Peyer's patch (tissue), 4 donors: ENCODE measurements around the gene SZRD1. TPM values are rescaled to one million over a fixed set of nuclear protein-coding genes. Genes with fewer than 3 reads are reported as not detected.

Experiments used
- DNase-seq, 3 donors: peaks; one replicate each; pipeline ENCODE4 v3.0.0-alpha.2; 2017 to 2019
- H3K27ac ChIP-seq, 4 donors: fragments of 200-600 bp; sonication (generic); one replicate each; pipeline ENCODE4 v1.5.1; 2016 to 2019
- H3K27me3 ChIP-seq, 2 donors: fragments of 200-600 bp; sonication (generic); one replicate each; pipeline ENCODE4 v1.5.1; 2019
- H3K36me3 ChIP-seq, 3 donors: fragments of 200-600 bp; sonication (generic); one replicate each; pipeline ENCODE4 v1.5.1; 2016 to 2019
- H3K4me1 ChIP-seq, 4 donors: fragments of 200-600 bp; sonication (generic); one replicate each; pipeline ENCODE4 v1.5.1; 2016 to 2019
- H3K4me3 ChIP-seq, 4 donors: fragments of 200-600 bp; sonication (generic); 1 replicate in 3 of 4; 2 replicates in 1 of 4; pipeline ENCODE4 v1.5.1; 2016 to 2019; ENCODE audit warnings: mild to moderate bottlenecking in 1 of 4
- H3K9me3 ChIP-seq, 4 donors: fragments of 200-600 bp; sonication (generic); one replicate each; pipeline ENCODE4 v1.5.1; 2016 to 2019; ENCODE audit warnings: mild to moderate bottlenecking in 1 of 4
- POLR2A ChIP-seq, 2 donors: fragments of 450-650 bp; IDR thresholded peaks; one replicate each; pipeline ENCODE4 v1.5.1; 2017; ENCODE audit warnings: antibody characterized with exemption in 2 of 2, mild to moderate bottlenecking in 2 of 2, moderate library complexity in 2 of 2
- total RNA-seq, 4 donors: library from RNA; depleted of rRNA; stranded (reverse); fragments of >200 nt; gene quantifications; one replicate each; pipeline ENCODE4 v1.1.0, GENCODE V29; 2016
- TF ChIP-seq, protein P1 (sequence below), 6 experiments: fragments of 450-650 bp in 4 of 6; fragments of 200-600 bp in 2 of 6; sonication (generic) in 1 of 6; IDR thresholded peaks; one replicate each; pipeline ENCODE4 v1.5.1; 2017 to 2019; ENCODE audit warnings: antibody characterized with exemption in 6 of 6, mild to moderate bottlenecking in 3 of 6, moderate library complexity in 1 of 6

SZRD1 gene
- total RNA-seq, 4 donors from 2014 or later = 52.0 to 59.5 (median 57.4) TPM

DNA sequence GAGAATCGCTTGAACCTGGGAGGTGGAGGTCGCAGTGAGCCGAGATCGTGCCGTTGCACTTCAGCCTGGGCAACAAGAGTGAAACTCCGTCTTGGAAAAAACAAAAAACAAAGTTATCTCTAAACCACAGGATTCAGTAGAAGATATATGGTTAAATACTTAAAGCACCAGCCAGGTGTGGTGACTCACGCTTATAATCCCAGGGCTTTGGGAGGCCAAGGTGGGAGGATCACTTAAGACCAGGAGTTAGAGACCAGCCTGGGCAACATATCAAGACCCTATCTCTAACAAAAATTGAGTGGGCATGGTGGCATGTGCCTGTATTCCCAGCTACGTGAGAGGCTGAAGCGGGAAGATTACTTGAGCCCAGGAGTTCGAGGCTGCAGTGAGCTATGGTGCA, 79.1 kb downstream of the SZRD1 start:
- no peak for DNase-seq
- TF ChIP-seq, protein P1, sequence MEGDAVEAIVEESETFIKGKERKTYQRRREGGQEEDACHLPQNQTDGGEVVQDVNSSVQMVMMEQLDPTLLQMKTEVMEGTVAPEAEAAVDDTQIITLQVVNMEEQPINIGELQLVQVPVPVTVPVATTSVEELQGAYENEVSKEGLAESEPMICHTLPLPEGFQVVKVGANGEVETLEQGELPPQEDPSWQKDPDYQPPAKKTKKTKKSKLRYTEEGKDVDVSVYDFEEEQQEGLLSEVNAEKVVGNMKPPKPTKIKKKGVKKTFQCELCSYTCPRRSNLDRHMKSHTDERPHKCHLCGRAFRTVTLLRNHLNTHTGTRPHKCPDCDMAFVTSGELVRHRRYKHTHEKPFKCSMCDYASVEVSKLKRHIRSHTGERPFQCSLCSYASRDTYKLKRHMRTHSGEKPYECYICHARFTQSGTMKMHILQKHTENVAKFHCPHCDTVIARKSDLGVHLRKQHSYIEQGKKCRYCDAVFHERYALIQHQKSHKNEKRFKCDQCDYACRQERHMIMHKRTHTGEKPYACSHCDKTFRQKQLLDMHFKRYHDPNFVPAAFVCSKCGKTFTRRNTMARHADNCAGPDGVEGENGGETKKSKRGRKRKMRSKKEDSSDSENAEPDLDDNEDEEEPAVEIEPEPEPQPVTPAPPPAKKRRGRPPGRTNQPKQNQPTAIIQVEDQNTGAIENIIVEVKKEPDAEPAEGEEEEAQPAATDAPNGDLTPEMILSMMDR (IDR thresholded peaks at IDR 0.05) = no peak
- H3K27me3 ChIP-seq = no peaks in the 10 kb centered on the region
- no peak overlapping the region for H3K27ac ChIP-seq
- H3K36me3 ChIP-seq = peaks cover 0 to 66% (median 0%) of the 10 kb centered on the region in 3 donors
- no peaks in the 10 kb centered on the region for H3K9me3 ChIP-seq
- no peak overlapping the region for H3K4me3 ChIP-seq
- H3K4me1 ChIP-seq = peaks cover 0 to 17% (median 3%) of the 10 kb centered on the region in 4 donors

DNA sequence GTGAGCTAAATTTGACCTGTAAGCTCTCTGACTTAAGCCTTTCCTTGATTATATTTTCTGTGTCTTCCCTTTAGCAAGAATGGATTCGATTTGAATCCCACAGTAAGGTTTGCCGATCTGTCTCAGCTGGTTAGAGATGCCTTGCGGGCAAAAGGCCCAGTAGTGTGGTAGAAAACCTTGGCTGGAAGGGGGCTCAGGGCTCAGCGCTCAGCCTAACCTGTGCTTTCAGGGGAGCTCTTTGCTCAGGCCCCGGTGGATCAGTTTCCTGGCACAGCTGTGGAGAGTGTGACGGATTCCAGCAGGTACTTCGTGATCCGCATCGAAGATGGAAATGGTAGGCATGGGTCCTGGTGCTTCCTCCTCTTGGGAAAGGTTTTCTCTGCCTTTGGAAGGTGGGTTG, 80.6 kb downstream of the SZRD1 start:
- Histone ChIP-seq H3K4me3 (no peak overlapping the region), H3K9me3 (no peaks in the 10 kb centered on the region), H3K27ac (no peak overlapping the region), H3K36me3 (peaks cover 0 to 81% (median 0%) of the 10 kb centered on the region in 3 donors), H3K27me3 (no peaks in the 10 kb centered on the region), H3K4me1 (peaks cover 0 to 1% (median 0%) of the 10 kb centered on the region in 4 donors)
- TF ChIP-seq, protein P1 (IDR thresholded peaks at IDR 0.05) = no peak
- no peak for TF ChIP-seq POLR2A (IDR thresholded peaks at IDR 0.05)
- DNase-seq = no peak

Other genes starting within 250 kb of the SZRD1 start
- 10 to 100 TPM; 23.5 to 42.6 (median 35.5) TPM for gene EPHA2, start 211.2 kb upstream of the SZRD1 start, total RNA-seq
- gene ARHGEF19, start 154.6 kb upstream of the SZRD1 start, total RNA-seq = 10 to 100 TPM in 1 of 4 donors, 1 to 10 TPM in 3; 6.0 to 16.5 (median 7.3) TPM
- gene CPLANE2, start 130.1 kb upstream of the SZRD1 start, total RNA-seq = 1 to 10 TPM in 3 of 4 donors, not detected in 1; 1.2 to 6.6 (median 3.4) TPM
- gene FBXO42, start 14.8 kb upstream of the SZRD1 start, total RNA-seq = 10 to 100 TPM; 15.7 to 29.4 (median 24.5) TPM
- not detected for gene SPATA21, start 70.2 kb downstream of the SZRD1 start, total RNA-seq
- gene NECAP2, start 73.5 kb downstream of the SZRD1 start, total RNA-seq = 10 to 100 TPM; 32.1 to 53.1 (median 38.6) TPM
- gene RNU1-1, start 147.0 kb downstream of the SZRD1 start, total RNA-seq = under 1 TPM; under 0.01 TPM
- gene NBPF1, start 246.3 kb downstream of the SZRD1 start, total RNA-seq = 100 to 1,000 TPM in 3 of 4 donors, 10 to 100 TPM in 1; 73.9 to 145 (median 115) TPM